ENCODE results near the gene CCDC93.

GRCh38 chr2:117997872-117998454 is 15.9 kb downstream of the CCDC93 start:
- TF ChIP-seq POLR2A (IDR thresholded peaks at IDR 0.05) (no peak), CTCF (IDR thresholded peaks at IDR 0.05) (no peak)
